ENCODE results near the gene ACADL.

ACADL gene

GRCh38 chr2:210167227-210167626 is 58.0 kb downstream of the ACADL start:
- no peak for DNase-seq

- no peak for DNase-seq
These were observed 62.7 kb downstream of the ACADL start for GRCh38 chr2:210162466-210163124.

GRCh38 chr2:210159059-210159458 is 66.2 kb downstream of the ACADL start:
- no peak for DNase-seq

DNA sequence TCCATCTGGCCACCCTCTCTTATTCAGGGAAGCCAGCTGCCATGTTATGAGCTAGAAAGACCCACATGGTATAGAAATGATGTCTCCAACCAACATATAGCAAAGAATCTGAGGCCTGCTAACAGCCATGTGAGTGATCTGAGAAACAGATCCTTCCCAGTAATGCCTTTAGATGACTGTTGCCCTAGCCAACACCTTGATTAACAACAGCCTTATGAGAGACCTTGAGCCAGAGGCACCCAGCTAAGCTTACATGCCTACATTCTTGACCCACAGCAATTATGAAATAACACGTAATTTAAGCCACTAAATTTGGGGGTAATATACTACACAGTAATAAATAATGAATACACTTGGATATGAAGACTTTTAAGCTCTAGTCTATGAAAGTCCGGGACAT is 67.0 kb downstream of the ACADL start:
- DNase-seq, result no peak

DNA sequence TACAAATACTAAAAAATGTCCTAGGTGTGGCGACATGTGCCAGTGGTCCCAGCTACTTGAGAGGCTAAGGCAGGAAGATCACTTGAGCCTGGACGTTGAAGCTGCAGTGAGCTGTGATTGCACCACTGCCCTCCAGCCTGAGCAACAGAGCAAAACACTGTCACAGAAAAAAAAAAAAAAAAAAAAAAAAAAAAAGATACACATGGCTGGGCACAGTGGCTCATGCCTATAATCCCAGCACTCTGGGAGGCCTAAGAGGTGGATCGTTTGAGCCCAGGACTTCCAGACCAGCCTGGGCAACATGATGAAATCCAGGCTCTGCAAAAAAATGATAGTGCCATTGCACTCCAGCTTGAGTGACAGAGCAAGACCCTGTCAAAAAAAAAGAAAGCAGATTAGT is 67.7 kb downstream of the ACADL start:
- DNase-seq, result no peak

- no peak for DNase-seq
These were observed 77.6 kb downstream of the ACADL start for GRCh38 chr2:210147614-210148013.

All from activated CD4-positive, alpha-beta T cell treated with anti-CD3 and anti-CD28 coated beads for 1 hour (primary cell).